HEK293 (cell line): Measurements from ENCODE around the gene CDC26.
A peak's percentile ranks its signal among the peaks of the same experiment; 100 is the strongest.

ENCODE experiments used
- EGR2 ChIP-seq: fragments of 450-650 bp; formaldehyde crosslinking; IDR thresholded peaks from 2 replicates; pipeline ENCODE4 v1.5.1; 2016; ENCODE audit warnings: low read depth, missing biosample characterization, missing genetic modification characterization
- GLI4 ChIP-seq: fragments of 450-650 bp; formaldehyde crosslinking; IDR thresholded peaks from 2 replicates; pipeline ENCODE4 v1.5.1; 2016; ENCODE audit warnings: missing biosample characterization, missing genetic modification characterization
- HOXC10 ChIP-seq: sonication (generic); formaldehyde crosslinking; IDR thresholded peaks from 2 replicates; pipeline ENCODE4 v1.8.1; 2023; ENCODE audit warnings: mild to moderate bottlenecking, missing genetic modification reagents
- IKZF3 ChIP-seq: fragments of 450-650 bp; IDR thresholded peaks from 2 replicates; pipeline ENCODE4 v1.5.0; 2018; ENCODE audit warnings: missing biosample characterization, mild to moderate bottlenecking, missing genetic modification characterization, moderate library complexity
- KLF9 ChIP-seq: fragments of 450-650 bp; formaldehyde crosslinking; IDR thresholded peaks from 2 replicates; pipeline ENCODE4 v1.5.1; 2016; ENCODE audit warnings: missing biosample characterization, missing genetic modification characterization, low read depth
- RBAK ChIP-seq: fragments of 450-650 bp; formaldehyde crosslinking; IDR thresholded peaks from 2 replicates; pipeline ENCODE4 v1.5.1; 2016; ENCODE audit warnings: missing biosample characterization, missing genetic modification characterization
- REPIN1 ChIP-seq: fragments of 450-650 bp; formaldehyde crosslinking; IDR thresholded peaks from 2 replicates; pipeline ENCODE4 v1.5.1; 2017; ENCODE audit warnings: missing biosample characterization, missing genetic modification characterization, low read depth
- YY1 ChIP-seq: fragments of 450-650 bp; formaldehyde crosslinking; IDR thresholded peaks from 2 replicates; pipeline ENCODE4 v1.5.1; 2018; ENCODE audit warnings: missing biosample characterization, missing genetic modification characterization
- ZBTB8A ChIP-seq: fragments of 450-650 bp; formaldehyde crosslinking; IDR thresholded peaks from 2 replicates; pipeline ENCODE4 v1.5.1; 2016; ENCODE audit warnings: missing biosample characterization, missing genetic modification characterization
- ZNF121 ChIP-seq: fragments of 450-650 bp; formaldehyde crosslinking; IDR thresholded peaks from 2 replicates; pipeline ENCODE4 v1.5.1; 2016; ENCODE audit warnings: missing biosample characterization, missing genetic modification characterization
- ZNF155 ChIP-seq: fragments of 450-650 bp; formaldehyde crosslinking; IDR thresholded peaks from 2 replicates; pipeline ENCODE4 v1.5.1; 2016; ENCODE audit warnings: missing biosample characterization, missing genetic modification characterization
- ZNF157 ChIP-seq: fragments of 450-650 bp; formaldehyde crosslinking; IDR thresholded peaks from 2 replicates; pipeline ENCODE4 v1.5.1; 2016; ENCODE audit warnings: missing biosample characterization, missing genetic modification characterization
- ZNF335 ChIP-seq: fragments of 450-650 bp; formaldehyde crosslinking; conservative IDR thresholded peaks from 2 replicates; pipeline ENCODE4 v1.5.1; 2016; ENCODE audit warnings: missing biosample characterization, missing genetic modification characterization
- ZNF433 ChIP-seq: fragments of 450-650 bp; formaldehyde crosslinking; IDR thresholded peaks from 2 replicates; pipeline ENCODE4 v1.5.1; 2016; ENCODE audit warnings: missing biosample characterization, missing genetic modification characterization, low read depth
- ZNF514 ChIP-seq: fragments of 450-650 bp; formaldehyde crosslinking; IDR thresholded peaks from 2 replicates; pipeline ENCODE4 v1.5.1; 2016; ENCODE audit warnings: missing biosample characterization, missing genetic modification characterization
- ZNF660 ChIP-seq: fragments of 450-650 bp; IDR thresholded peaks from 2 replicates; pipeline ENCODE4 v1.5.1; 2018; ENCODE audit warnings: missing biosample characterization, mild to moderate bottlenecking, missing genetic modification characterization
- ZNF830 ChIP-seq: fragments of 450-650 bp; IDR thresholded peaks from 2 replicates; pipeline ENCODE4 v1.5.0; 2018; ENCODE audit warnings: missing biosample characterization, missing genetic modification characterization, low read depth, mild to moderate bottlenecking, moderate library complexity
- ZXDB ChIP-seq: fragments of 450-650 bp; formaldehyde crosslinking; IDR thresholded peaks from 2 replicates; pipeline ENCODE4 v1.5.1; 2016; ENCODE audit warnings: missing biosample characterization, missing genetic modification characterization
- TF ChIP-seq, protein P1 (sequence below): fragments of 450-650 bp; formaldehyde crosslinking; IDR thresholded peaks from 2 replicates; pipeline ENCODE4 v1.5.1; 2017; ENCODE audit warnings: missing biosample characterization, missing genetic modification characterization
- TF ChIP-seq, protein P2 (sequence below): fragments of 450-650 bp; formaldehyde crosslinking; optimal IDR thresholded peaks from 2 replicates; pipeline ENCODE3; 2016; ENCODE audit warnings: missing biosample characterization, mild to moderate bottlenecking, missing genetic modification characterization
- TF ChIP-seq, protein P3 (sequence below): sonication (generic); formaldehyde crosslinking; IDR thresholded peaks from 2 replicates; pipeline ENCODE4 v1.8.1; 2022; ENCODE audit warnings: mild to moderate bottlenecking, moderate library complexity, missing genetic modification reagents
- TF ChIP-seq, protein P4 (sequence below): fragments of 450-650 bp; IDR thresholded peaks from 2 replicates; pipeline ENCODE4 v1.5.1; 2018; ENCODE audit warnings: missing biosample characterization, missing genetic modification characterization
- TF ChIP-seq, protein P5 (sequence below): fragments of 450-650 bp; formaldehyde crosslinking; IDR thresholded peaks from 2 replicates; pipeline ENCODE4 v1.5.1; 2016; ENCODE audit warnings: missing biosample characterization, missing genetic modification characterization
- TF ChIP-seq, protein P6 (sequence below): fragments of 450-650 bp; formaldehyde crosslinking; IDR thresholded peaks from 2 replicates; pipeline ENCODE4 v1.5.0; 2017; ENCODE audit warnings: missing biosample characterization, missing genetic modification characterization, borderline replicate concordance
- TF ChIP-seq, protein P7 (sequence below): fragments of 450-650 bp; formaldehyde crosslinking; IDR thresholded peaks from 2 replicates; pipeline ENCODE4 v1.5.1; 2016; ENCODE audit warnings: missing biosample characterization, missing genetic modification characterization

The CDC26 gene

DNA sequence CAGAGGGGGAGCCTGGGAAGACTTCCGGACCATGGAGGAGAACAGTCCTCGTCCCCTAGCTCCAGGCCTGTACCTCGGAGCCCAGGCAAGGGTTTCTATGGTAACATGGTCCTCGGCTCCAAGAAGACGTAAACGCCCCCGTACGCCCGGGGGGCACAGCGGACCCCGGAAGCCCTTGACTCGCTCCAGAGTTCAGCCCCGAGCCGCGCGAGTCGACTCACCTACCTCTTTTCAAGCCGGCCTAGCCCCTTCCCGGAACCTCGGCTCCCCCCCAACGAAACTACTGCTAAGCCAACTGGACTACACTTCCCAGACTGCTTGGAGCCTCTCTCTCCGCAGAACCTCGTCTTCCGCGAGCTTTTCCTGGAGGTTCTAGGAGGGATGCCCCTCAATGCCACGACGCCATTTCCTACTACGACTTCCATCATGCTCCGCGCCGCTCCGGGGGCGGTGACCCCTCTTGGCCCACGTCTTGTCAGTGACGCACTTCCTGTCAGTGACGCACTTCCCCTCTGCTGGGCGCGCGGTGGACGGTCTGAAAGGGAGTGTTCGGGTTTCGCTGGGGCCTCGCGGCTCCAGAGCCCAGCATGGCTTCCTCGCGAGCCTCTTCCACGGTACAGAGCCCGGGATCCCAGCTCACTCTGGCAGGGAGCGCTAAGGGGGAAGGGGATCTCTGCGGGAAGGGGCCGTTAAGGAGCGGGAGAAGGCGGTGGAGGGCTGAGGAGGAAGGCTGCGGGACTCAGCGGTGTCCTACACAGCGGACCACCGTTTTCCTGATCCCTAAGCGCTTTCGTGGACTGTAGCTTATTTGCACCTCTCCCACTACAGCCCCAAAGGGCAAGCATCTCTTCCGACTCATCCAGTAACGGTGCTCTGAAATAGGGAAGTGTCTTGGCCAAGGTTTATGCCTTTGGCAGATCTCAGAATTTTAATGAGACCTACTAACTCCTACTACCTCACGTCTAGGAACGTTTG, at the start of gene CDC26, which contains the start of gene PRPF4 (continued):
- TF ChIP-seq, protein P1, sequence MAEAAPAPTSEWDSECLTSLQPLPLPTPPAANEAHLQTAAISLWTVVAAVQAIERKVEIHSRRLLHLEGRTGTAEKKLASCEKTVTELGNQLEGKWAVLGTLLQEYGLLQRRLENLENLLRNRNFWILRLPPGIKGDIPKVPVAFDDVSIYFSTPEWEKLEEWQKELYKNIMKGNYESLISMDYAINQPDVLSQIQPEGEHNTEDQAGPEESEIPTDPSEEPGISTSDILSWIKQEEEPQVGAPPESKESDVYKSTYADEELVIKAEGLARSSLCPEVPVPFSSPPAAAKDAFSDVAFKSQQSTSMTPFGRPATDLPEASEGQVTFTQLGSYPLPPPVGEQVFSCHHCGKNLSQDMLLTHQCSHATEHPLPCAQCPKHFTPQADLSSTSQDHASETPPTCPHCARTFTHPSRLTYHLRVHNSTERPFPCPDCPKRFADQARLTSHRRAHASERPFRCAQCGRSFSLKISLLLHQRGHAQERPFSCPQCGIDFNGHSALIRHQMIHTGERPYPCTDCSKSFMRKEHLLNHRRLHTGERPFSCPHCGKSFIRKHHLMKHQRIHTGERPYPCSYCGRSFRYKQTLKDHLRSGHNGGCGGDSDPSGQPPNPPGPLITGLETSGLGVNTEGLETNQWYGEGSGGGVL (tag by site-specific recombination), result peak; percentile 48; the same call in 1 of the 2 replicates
- TF ChIP-seq GLI4 (no peak), HOXC10 (no peak), ZNF155 (no peak), EGR2 (tag by site-specific recombination) (peak; percentile 86), ZXDB (tag by site-specific recombination) (peak; percentile 84), ZNF514 (tag by site-specific recombination) (no peak), KLF9 (tag by site-specific recombination) (peak; percentile 61; the same call in 1 of the 2 replicates), RBAK (tag by site-specific recombination) (no peak), ZNF830 (no peak), ZNF335 (tag by site-specific recombination) (peak; percentile 90), ZNF157 (tag by site-specific recombination) (no peak), ZNF660 (tag by site-specific recombination) (0 out of 2 replicates have a peak, but pooled peaks have one; percentile 17), ZNF121 (tag by site-specific recombination) (peak; percentile 53; the same call in 1 of the 2 replicates), ZNF433 (tag by site-specific recombination) (no peak), IKZF3 (tag by site-specific recombination) (peak; percentile 68; the same call in 1 of the 2 replicates), ZBTB8A (tag by site-specific recombination) (peak; percentile 57; the same call in 1 of the 2 replicates), YY1 (tag by site-specific recombination) (peak; percentile 83), REPIN1 (tag by site-specific recombination) (no peak)
- TF ChIP-seq, protein P2, sequence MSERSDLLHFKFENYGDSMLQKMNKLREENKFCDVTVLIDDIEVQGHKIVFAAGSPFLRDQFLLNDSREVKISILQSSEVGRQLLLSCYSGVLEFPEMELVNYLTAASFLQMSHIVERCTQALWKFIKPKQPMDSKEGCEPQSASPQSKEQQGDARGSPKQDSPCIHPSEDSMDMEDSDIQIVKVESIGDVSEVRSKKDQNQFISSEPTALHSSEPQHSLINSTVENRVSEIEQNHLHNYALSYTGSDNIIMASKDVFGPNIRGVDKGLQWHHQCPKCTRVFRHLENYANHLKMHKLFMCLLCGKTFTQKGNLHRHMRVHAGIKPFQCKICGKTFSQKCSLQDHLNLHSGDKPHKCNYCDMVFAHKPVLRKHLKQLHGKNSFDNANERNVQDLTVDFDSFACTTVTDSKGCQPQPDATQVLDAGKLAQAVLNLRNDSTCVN (tag by site-specific recombination), result peak; percentile 48
- TF ChIP-seq, protein P3, sequence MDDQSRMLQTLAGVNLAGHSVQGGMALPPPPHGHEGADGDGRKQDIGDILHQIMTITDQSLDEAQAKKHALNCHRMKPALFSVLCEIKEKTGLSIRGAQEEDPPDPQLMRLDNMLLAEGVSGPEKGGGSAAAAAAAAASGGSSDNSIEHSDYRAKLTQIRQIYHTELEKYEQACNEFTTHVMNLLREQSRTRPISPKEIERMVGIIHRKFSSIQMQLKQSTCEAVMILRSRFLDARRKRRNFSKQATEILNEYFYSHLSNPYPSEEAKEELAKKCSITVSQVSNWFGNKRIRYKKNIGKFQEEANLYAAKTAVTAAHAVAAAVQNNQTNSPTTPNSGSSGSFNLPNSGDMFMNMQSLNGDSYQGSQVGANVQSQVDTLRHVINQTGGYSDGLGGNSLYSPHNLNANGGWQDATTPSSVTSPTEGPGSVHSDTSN (CRISPR knock-in tag), result no peak
- TF ChIP-seq, protein P4, sequence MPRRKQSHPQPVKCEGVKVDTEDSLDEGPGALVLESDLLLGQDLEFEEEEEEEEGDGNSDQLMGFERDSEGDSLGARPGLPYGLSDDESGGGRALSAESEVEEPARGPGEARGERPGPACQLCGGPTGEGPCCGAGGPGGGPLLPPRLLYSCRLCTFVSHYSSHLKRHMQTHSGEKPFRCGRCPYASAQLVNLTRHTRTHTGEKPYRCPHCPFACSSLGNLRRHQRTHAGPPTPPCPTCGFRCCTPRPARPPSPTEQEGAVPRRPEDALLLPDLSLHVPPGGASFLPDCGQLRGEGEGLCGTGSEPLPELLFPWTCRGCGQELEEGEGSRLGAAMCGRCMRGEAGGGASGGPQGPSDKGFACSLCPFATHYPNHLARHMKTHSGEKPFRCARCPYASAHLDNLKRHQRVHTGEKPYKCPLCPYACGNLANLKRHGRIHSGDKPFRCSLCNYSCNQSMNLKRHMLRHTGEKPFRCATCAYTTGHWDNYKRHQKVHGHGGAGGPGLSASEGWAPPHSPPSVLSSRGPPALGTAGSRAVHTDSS, result no peak
- TF ChIP-seq, protein P5, sequence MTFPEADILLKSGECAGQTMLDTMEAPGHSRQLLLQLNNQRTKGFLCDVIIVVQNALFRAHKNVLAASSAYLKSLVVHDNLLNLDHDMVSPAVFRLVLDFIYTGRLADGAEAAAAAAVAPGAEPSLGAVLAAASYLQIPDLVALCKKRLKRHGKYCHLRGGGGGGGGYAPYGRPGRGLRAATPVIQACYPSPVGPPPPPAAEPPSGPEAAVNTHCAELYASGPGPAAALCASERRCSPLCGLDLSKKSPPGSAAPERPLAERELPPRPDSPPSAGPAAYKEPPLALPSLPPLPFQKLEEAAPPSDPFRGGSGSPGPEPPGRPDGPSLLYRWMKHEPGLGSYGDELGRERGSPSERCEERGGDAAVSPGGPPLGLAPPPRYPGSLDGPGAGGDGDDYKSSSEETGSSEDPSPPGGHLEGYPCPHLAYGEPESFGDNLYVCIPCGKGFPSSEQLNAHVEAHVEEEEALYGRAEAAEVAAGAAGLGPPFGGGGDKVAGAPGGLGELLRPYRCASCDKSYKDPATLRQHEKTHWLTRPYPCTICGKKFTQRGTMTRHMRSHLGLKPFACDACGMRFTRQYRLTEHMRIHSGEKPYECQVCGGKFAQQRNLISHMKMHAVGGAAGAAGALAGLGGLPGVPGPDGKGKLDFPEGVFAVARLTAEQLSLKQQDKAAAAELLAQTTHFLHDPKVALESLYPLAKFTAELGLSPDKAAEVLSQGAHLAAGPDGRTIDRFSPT (tag by site-specific recombination), result peak; percentile 64; the same call in 1 of the 2 replicates
- TF ChIP-seq, protein P6, sequence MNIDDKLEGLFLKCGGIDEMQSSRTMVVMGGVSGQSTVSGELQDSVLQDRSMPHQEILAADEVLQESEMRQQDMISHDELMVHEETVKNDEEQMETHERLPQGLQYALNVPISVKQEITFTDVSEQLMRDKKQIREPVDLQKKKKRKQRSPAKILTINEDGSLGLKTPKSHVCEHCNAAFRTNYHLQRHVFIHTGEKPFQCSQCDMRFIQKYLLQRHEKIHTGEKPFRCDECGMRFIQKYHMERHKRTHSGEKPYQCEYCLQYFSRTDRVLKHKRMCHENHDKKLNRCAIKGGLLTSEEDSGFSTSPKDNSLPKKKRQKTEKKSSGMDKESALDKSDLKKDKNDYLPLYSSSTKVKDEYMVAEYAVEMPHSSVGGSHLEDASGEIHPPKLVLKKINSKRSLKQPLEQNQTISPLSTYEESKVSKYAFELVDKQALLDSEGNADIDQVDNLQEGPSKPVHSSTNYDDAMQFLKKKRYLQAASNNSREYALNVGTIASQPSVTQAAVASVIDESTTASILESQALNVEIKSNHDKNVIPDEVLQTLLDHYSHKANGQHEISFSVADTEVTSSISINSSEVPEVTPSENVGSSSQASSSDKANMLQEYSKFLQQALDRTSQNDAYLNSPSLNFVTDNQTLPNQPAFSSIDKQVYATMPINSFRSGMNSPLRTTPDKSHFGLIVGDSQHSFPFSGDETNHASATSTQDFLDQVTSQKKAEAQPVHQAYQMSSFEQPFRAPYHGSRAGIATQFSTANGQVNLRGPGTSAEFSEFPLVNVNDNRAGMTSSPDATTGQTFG (tag by site-specific recombination), result no peak
- TF ChIP-seq, protein P7, sequence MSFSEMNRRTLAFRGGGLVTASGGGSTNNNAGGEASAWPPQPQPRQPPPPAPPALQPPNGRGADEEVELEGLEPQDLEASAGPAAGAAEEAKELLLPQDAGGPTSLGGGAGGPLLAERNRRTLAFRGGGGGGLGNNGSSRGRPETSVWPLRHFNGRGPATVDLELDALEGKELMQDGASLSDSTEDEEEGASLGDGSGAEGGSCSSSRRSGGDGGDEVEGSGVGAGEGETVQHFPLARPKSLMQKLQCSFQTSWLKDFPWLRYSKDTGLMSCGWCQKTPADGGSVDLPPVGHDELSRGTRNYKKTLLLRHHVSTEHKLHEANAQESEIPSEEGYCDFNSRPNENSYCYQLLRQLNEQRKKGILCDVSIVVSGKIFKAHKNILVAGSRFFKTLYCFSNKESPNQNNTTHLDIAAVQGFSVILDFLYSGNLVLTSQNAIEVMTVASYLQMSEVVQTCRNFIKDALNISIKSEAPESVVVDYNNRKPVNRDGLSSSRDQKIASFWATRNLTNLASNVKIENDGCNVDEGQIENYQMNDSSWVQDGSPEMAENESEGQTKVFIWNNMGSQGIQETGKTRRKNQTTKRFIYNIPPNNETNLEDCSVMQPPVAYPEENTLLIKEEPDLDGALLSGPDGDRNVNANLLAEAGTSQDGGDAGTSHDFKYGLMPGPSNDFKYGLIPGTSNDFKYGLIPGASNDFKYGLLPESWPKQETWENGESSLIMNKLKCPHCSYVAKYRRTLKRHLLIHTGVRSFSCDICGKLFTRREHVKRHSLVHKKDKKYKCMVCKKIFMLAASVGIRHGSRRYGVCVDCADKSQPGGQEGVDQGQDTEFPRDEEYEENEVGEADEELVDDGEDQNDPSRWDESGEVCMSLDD (tag by site-specific recombination), result peak; percentile 99
